GM18951 (cell line): ENCODE results near the gene MIER2.

Experiments used
- POLR2A ChIP-seq: IDR thresholded peaks from 4 replicates; pipeline ENCODE4 v1.6.1; 2011; ENCODE audit warnings: mild to moderate bottlenecking; ENCODE audit not compliant: insufficient read length, insufficient read depth; ENCODE audit errors: extremely low read depth
- in situ Hi-C: fragments of 300-500 bp; cut with MboI; formaldehyde crosslinking; loops from one replicate; pipeline ENCODE4 v1.12.0; 2022; ENCODE audit warnings: low sequenced_read_pairs, mixed read lengths, inconsistent platforms; ENCODE audit not compliant: unreplicated experiment

The MIER2 gene

DNA sequence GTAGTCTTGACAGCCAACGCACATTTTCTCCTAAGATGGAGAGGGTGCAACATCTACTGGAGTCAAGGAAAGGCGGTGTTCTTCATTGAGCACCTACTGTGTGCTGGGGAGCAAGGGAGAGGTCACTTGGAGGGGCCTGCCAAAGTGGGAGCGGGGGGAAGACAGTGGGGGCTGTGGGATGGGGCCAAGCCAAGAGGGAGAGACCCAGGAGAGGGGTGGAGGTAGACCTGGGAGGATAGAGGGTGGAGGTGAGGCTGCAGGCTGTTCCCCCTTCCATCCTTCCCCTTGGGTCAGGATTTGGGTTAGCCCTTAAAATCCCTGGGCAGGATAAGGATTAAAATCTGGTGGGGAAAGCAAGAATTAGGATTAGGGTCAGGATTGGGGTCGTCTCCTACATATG is 51.6 kb downstream of the MIER2 start:
- in situ Hi-C loops = no loop called here
- TF ChIP-seq POLR2A = no peak

DNA sequence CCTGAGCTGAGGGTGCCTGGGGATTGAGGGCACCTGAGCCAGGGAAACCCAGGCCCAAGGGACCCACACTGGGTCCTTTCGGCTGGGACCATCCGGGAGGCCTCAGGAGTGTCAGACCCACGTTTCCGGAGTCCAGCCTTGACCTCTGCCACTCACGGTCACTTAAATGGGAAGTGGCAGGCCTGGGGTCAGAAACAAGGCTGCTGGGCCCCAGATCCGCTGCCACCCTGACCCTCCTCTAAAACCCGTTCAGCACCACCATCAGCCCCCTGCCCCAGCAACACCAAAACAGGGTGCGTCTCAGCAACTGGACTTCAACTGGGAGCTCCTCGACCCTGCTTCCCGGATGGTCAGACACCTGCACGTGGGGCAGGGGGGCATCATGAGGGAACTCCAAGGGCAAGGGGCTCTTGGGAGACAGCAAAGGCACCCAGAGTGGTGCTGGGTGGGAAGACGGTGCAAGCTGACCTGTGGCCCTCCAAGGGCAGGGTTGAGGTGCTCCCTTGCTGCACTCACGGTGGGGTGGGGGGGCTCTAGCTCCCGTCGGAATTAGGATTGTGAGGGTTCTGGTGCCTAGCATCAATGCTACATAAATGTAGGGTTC is 52.2 kb downstream of the MIER2 start:
- in situ Hi-C loops = no loop called here
- TF ChIP-seq POLR2A = no peak

DNA sequence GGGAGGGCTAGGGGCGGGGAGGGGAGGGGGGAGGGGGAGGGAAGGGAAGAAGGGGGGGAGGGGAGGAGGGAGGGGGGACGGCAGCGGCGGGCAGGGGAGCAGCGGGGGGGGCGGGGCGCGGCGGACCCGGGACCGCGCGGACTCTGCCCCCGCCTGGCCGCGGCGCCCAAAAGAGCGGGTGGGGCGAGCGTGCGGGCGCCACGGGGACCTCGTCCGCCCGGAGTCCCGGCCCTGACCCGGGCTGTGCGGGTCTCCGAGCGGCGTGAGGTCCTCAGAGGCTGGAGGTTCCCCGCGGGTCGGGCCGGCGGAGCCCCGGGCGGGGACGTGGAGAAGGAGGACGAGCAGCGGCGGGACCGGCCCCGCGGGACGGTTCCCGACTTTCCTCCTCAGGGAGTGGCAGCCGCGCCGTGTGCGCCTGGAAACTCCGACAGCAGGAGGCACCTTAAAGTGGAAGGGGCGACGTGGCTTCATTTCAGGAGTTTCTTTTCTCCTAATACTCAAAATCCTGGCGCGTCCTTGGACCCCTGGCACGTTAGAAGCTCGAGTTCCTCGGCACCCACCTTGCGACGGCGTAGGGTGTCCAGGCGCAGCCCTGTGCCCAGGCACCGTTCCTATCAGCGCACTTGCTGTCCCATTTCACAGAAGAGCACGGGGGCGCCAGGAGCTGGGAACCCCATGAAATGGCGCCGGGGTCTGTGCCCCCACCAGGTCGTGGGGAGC is 52.9 kb downstream of the MIER2 start:
- in situ Hi-C loops = no loop called here
- no peak for TF ChIP-seq POLR2A

DNA sequence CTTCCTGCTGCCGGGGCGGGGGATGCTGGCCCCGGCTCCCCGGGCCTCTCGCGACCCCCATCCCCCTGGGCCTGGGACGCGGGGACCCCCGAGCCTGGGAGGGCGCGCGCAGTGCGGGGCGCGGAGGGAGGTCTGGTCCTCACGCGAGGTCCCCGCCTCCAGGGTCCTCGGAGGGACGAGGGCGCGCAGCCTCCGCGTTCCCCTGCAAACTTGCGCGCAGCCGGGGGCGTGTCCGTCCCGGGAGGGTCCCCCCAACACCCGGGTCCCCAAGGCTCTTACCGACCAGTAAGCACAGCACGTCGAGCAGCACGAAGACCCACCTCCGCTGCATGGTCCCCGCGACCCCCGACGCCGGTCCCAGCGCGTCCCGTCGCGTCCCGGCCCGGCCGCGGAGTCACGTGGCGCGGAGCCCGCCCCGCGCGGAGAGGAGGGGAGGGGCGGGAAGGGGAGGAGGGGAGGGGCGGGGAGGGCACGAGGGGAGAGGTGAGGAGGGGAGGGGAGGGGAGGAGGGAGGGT is 53.5 kb downstream of the MIER2 start, which contains the start of gene PLPP2:
PLPP2 (minus strand) TSS at position 398 of the 516 bp plus-strand sequence; CDS start at position 331, 67 bp downstream.
- in situ Hi-C loops = no loop called here
- TF ChIP-seq POLR2A = no peak

DNA sequence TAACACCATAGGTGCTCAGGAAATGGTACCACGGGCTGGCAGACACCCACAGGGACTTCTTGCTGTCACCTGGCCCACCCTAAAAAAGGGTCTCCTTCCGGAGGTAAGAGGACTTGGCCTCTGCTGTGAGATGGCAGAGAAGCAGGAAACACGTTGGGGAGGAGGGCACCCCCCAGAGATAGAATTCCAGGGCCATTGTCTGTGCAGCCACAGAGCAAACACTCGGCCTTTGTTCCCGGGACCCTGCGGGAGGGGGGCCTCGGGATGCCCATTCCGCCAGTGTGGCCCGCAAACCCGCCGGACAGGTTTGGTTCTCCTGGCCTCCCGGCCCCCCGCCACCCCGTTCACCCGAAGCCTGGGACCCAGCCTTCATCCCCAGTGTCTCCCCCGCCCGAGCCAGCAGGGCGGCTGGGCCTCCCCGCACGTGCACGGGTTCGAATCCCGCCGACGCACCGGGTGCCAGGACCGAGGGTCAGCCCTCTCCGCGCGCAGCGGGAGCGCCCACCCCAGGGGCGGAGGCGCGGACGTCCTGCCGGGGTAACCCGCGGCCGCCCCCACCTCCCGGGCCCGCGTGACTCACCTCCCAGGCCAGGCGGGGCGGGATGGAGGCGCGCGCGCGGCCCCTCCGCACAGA is 54.1 kb downstream of the MIER2 start:
- in situ Hi-C loops = no loop called here
- no peak for TF ChIP-seq POLR2A

DNA sequence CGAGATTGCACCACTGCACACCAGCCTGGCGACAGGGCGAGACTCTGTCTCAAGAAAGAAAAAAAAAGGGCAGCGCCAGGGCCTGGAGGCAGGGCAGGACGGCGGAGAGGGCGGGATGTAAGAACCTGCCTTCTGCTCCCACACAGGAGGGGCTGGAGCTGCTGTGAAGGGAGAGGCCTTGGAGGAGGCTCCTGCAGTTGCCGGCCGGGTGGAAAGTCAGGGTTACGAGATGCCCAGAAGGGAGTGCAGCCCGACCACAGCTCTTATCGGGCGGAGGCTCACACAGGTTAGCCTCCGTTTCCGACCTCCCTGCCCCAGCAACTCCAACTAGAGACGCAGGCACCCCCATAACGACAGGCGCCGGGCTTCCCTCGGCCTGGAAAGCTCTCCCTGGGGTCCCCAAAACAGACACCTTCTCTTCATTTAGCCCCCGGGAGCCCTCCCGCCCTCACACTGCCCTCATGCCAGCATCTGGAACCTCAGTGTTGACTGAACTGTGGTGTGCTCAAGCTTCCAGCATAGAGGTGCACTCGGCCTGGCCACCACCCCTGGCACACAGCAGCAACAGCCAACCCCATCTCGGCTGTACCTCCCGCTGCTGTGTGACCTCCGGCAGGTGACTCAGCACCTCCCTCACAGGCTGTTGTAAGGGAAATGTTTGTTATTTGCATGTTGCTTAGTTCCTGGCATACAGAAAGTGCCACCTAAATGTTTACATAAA is 54.8 kb downstream of the MIER2 start:
- in situ Hi-C loops = no loop called here

DNA sequence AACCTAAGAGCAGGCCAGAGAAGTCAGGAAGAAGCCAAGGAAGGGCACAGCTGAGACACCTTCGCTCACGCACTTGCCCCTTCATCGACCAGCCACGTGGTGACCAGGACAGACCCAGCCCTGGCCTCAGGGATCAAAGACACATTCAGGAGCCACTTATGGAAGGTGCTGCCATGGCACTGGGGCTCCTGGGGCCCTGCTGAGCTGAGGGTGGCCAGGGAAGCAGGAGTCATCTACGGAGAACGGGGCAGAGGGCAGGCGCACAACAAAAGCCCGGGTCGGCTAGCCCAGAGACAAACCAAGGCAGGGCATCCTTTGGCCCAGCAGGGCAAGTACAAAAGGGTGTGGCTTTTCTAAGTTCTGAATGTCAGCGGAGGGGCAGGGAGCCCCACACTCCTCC is 55.7 kb downstream of the MIER2 start:
- no peak for TF ChIP-seq POLR2A

More for the DNA sequence above, 54.8 kb downstream of the MIER2 start:
- no peak for TF ChIP-seq POLR2A

DNA sequence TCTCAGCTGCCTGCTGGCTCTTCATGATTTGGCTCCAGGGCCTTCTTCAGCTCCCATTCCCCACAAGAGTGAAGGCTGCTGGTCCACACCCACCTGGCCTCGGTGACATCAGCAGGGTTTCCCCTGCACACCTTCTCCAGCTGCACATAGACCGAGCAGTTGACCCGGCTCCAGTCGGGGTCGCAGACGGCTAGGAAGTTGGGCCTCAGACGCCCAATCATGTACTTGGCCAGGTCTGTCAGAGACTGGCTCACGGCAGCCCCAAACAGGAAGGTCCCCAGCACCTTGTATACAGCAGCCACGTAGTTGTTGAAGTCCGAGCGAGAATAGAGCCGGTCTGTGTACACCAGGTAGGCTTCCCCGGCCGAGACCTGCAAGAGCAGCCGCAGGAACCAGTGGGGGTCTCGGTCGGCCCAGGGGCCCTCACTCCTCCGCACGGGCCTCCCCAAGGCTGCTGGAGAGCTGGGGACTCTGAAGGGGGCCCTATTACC is 57.2 kb downstream of the MIER2 start:
- no peak for TF ChIP-seq POLR2A
- in situ Hi-C loops = no loop called here

More for the DNA sequence above, 55.7 kb downstream of the MIER2 start:
- in situ Hi-C loops = no loop called here

DNA sequence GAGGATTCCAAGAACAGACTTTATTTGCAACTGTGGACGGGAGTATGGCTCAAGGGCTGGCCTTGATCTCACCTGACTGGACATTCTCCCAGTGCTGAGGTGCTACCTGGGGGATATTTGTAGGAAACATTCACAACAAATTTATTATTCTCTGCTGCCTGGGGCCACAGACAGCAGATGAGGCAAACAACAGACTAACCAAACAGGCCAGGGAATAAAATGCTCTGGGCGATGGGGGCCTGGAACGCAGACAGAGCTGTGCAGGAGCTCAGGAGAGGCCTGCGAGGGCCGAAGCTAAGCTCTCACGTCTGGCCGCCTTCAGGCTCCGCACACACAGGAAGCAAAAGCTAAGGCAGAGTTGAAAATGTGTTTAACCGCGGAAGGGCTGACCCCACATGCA is 61.2 kb downstream of the MIER2 start:
- no peak for TF ChIP-seq POLR2A

DNA sequence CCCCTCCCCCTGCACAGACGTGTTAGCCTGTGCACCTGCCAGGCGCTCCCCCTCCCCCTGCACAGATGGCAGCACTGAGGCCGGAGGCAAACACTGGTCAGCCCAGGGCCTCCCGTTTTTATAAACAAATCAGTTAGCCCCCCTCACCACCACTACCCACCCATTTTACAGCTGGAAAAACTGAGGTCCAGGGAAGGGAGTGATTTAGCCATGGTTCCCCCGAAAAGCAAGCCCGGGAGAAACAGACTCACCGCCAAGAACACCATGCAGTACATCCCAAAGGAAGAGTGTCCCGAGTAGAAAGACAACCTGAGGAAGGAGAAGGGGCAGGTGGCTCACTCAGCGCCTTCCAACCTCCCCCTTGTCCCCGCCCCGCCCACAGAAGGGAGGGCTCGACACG is 62.1 kb downstream of the MIER2 start:
- in situ Hi-C loops = no loop called here

More for the DNA sequence above, 61.2 kb downstream of the MIER2 start:
- in situ Hi-C loops = no loop called here

DNA sequence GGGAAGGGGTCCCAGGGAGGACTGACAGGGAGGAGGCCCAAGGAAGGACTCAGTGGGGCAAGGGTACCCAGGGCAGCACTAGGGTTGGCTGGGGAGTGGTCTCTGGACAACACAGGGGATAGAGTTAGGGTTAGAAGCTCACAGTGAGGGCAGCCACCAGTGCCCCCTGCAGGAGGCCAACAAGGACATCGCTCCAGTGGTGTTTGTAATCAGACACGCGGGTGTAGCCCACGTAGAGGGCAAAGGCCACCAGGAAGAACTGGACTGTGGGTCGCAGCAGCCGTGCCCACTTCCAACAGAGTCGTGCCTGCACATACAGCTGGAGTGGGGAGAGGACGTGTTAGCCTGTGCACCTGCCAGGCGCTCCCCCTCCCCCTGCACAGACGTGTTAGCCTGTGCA is 62.6 kb downstream of the MIER2 start:
- TF ChIP-seq POLR2A = no peak
- in situ Hi-C loops = no loop called here

More for the DNA sequence above, 62.1 kb downstream of the MIER2 start:
- TF ChIP-seq POLR2A = no peak

DNA sequence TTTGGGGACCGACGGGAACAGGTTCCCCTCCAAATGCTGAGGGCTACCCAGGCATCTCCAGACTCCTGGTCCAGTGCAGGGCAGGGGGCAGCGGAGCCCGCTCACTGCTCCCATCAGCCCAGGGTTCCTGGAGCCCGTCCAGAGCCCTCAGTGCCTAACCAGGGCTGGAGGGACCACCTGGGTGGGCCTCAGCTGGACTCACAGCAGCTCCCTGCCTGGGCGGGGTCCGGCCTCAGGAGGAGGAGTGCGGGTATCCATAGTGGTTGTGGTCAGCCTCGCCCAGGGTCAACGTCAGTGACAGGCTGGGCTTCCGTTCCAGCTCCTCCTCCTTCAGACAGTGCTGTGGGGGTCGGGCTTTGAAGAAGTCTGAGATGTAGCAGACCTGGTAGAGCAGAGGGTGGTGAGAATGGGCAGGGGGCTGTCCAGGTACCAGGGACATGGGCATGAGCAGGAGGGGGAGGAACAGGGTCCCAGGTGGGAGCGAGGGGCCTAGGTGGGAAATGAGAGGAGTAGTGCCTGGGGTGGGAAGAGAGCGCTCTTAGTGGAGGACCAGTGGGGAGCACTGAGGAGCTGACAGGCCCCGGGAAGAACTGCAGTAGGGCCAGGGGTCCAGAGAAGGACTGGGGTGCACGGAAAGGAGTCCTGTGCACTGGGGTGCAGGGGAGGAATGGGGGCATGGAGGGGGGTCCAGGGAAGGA is 63.3 kb downstream of the MIER2 start:
- in situ Hi-C loops = no loop called here
- TF ChIP-seq POLR2A = no peak
